HG03575 (cell line): ENCODE results near the gene ADGRL3.

Experiments used
- ATAC-seq: cut with Tn5 transposase; IDR thresholded peaks from one replicate; pipeline ENCODE4 v1.9.1; 2021; ENCODE audit not compliant: unreplicated experiment, insufficient number of reproducible peaks, low FRiP score; ENCODE audit errors: extremely low read depth

ADGRL3 gene

GRCh38 chr4:62030958-62031357 is 830.8 kb downstream of the ADGRL3 start:
- no peak for ATAC-seq

GRCh38 chr4:62037571-62037970 is 837.4 kb downstream of the ADGRL3 start:
- no peak for ATAC-seq

GRCh38 chr4:62051332-62051731 is 851.2 kb downstream of the ADGRL3 start:
- ATAC-seq, result no peak

GRCh38 chr4:62053974-62054373 is 853.8 kb downstream of the ADGRL3 start:
- ATAC-seq, result no peak

GRCh38 chr4:62057031-62057430 is 856.9 kb downstream of the ADGRL3 start:
- ATAC-seq, result no peak

- ATAC-seq, result no peak
Measured at GRCh38 chr4:62058571-62058970, 858.4 kb downstream of the ADGRL3 start.

- ATAC-seq, result no peak
Measured at GRCh38 chr4:62070291-62070852, 870.2 kb downstream of the ADGRL3 start.

GRCh38 chr4:62075089-62075488 is 875.0 kb downstream of the ADGRL3 start:
- ATAC-seq, result no peak

- no peak for ATAC-seq
Measured at GRCh38 chr4:62075521-62075920, 875.4 kb downstream of the ADGRL3 start.

- ATAC-seq, result no peak
Measured at GRCh38 chr4:62077406-62077805, 877.3 kb downstream of the ADGRL3 start.

- ATAC-seq, result no peak
Measured at GRCh38 chr4:62080431-62080830, 880.3 kb downstream of the ADGRL3 start.

GRCh38 chr4:62087706-62088105 is 887.6 kb downstream of the ADGRL3 start:
- no peak for ATAC-seq

GRCh38 chr4:62093735-62094134 is 893.6 kb downstream of the ADGRL3 start:
- ATAC-seq, result no peak

- ATAC-seq, result no peak
Measured at GRCh38 chr4:62096881-62097280, 896.8 kb downstream of the ADGRL3 start.

GRCh38 chr4:62115216-62115615 is 915.1 kb downstream of the ADGRL3 start:
- no peak for ATAC-seq

- no peak for ATAC-seq
Measured at GRCh38 chr4:62117886-62118285, 917.8 kb downstream of the ADGRL3 start.

GRCh38 chr4:62118558-62118957 is 918.4 kb downstream of the ADGRL3 start:
- ATAC-seq, result no peak

- no peak for ATAC-seq
Measured at GRCh38 chr4:62119195-62119594, 919.1 kb downstream of the ADGRL3 start.

- no peak for ATAC-seq
Measured at GRCh38 chr4:62126064-62126732, 926.1 kb downstream of the ADGRL3 start.
